IMR-90 (cell line): Measurements from ENCODE around the gene GPR176. TPM values are rescaled to one million over a fixed set of nuclear protein-coding genes. Genes with fewer than 3 reads are reported as not detected.

ENCODE experiments used
- ATAC-seq: fragments of 200-7000 bp; cut with Tn5 transposase; 2 replicates; pipeline ENCODE4 v1.9.1; 2020; ENCODE audit warnings: low read depth, mild to moderate bottlenecking, moderate library complexity
- BruUV-seq: library from RNA; stranded (reverse); fragments of 400-500 nt; replicated peaks from 2 replicates; lab custom pipeline; 2021; lab: Mats Ljungman, UMichigan
- CTCF ChIA-PET: fragments of 300-600 bp; formaldehyde crosslinking; extraction: SDS; loops from one replicate; lab custom pipeline; 2021; ENCODE audit warnings: antibody characterized with exemption; lab: Yijun Ruan, JAX
- POLR2A ChIA-PET: fragments of 300-600 bp; sonication (Branson Sonifier 250); formaldehyde crosslinking; loops from one replicate; lab custom pipeline; 2022; ENCODE audit warnings: antibody characterized with exemption; ENCODE audit not compliant: unreplicated experiment; lab: Charles Lee
- DNase-seq: peaks from one replicate; pipeline ENCODE4 v3.0.0; 2013
- H2AFZ ChIP-seq: replicated peaks from 2 replicates; pipeline ENCODE3; 2013; ENCODE audit warnings: low read length, mild to moderate bottlenecking; ENCODE audit not compliant: poor library complexity
- H2AK5ac ChIP-seq: 2 replicates; pipeline ENCODE4 v1.6.1; 2013; ENCODE audit warnings: low read depth, low read length, inconsistent platforms
- H2AK9ac ChIP-seq: replicated peaks from 2 replicates; pipeline ENCODE3; 2013; ENCODE audit warnings: mild to moderate bottlenecking, low read depth, low read length, moderate library complexity; ENCODE audit not compliant: poor library complexity
- H2BK120ac ChIP-seq: 2 replicates; pipeline ENCODE4 v1.6.1; 2013; ENCODE audit warnings: low read depth, low read length, inconsistent platforms
- H2BK15ac ChIP-seq: 3 replicates; pipeline ENCODE4 v1.6.1; 2013; ENCODE audit warnings: low read depth, low read length, inconsistent platforms
- H2BK20ac ChIP-seq: 2 replicates; pipeline ENCODE4 v1.6.1; 2013; ENCODE audit warnings: low read depth, mild to moderate bottlenecking, inconsistent platforms, low read length, moderate library complexity
- H2BK5ac ChIP-seq: 2 replicates; pipeline ENCODE4 v1.6.1; 2013; ENCODE audit warnings: mild to moderate bottlenecking, low read depth, low read length, inconsistent platforms; ENCODE audit not compliant: poor library complexity, severe bottlenecking
- H3K14ac ChIP-seq: replicated peaks from 2 replicates; pipeline ENCODE4 v1.6.1; 2013; ENCODE audit warnings: low read depth, low read length, inconsistent platforms
- H3K18ac ChIP-seq: 2 replicates; pipeline ENCODE4 v1.6.1; 2013; ENCODE audit warnings: low read depth, low read length, control low read depth
- H3K23ac ChIP-seq: 2 replicates; pipeline ENCODE4 v1.6.1; 2013; ENCODE audit warnings: low read depth, low read length, inconsistent platforms
- H3K27ac ChIP-seq: 2 replicates; pipeline ENCODE4 v1.5.1; 2013; ENCODE audit warnings: mild to moderate bottlenecking, control low read depth, low read length; ENCODE audit not compliant: insufficient read depth
- H3K27me3 ChIP-seq: 2 replicates; pipeline ENCODE4 v1.6.1; 2013; ENCODE audit warnings: low read length; ENCODE audit not compliant: control insufficient read depth, insufficient read depth
- H3K36me3 ChIP-seq: 2 replicates; pipeline ENCODE4 v1.6.1; 2013; ENCODE audit warnings: low read length, mixed read lengths; ENCODE audit not compliant: control insufficient read depth, insufficient read depth
- H3K4ac ChIP-seq: 2 replicates; pipeline ENCODE4 v1.6.1; 2013; ENCODE audit warnings: low read depth, low read length, inconsistent platforms
- H3K4me1 ChIP-seq: 2 replicates; pipeline ENCODE4 v1.6.1; 2013; ENCODE audit warnings: low read length, mixed read lengths; ENCODE audit not compliant: control insufficient read depth, insufficient read depth
- H3K4me2 ChIP-seq: 2 replicates; pipeline ENCODE4 v1.6.1; 2013; ENCODE audit warnings: low read depth, mild to moderate bottlenecking, control low read depth, low read length, moderate library complexity
- H3K4me3 ChIP-seq: 2 replicates; pipeline ENCODE4 v1.5.1; 2013; ENCODE audit warnings: low read depth, mild to moderate bottlenecking, control low read depth, low read length, moderate library complexity; ENCODE audit not compliant: insufficient read depth
- H3K56ac ChIP-seq: 2 replicates; pipeline ENCODE4 v1.6.1; 2013; ENCODE audit warnings: low read length, inconsistent platforms; ENCODE audit not compliant: insufficient read depth; ENCODE audit errors: extremely low read depth
- H3K79me1 ChIP-seq, 2 experiments: 2 replicates each; pipeline ENCODE4 v1.6.1; 2013; ENCODE audit warnings: low read length in 2 of 2, inconsistent platforms in 1 of 2, low read depth in 1 of 2
- H3K9ac ChIP-seq: 2 replicates; pipeline ENCODE4 v1.6.1; 2013; ENCODE audit warnings: low read depth, low read length, control low read depth
- H3K9me1 ChIP-seq: 2 replicates; pipeline ENCODE4 v1.6.1; 2013; ENCODE audit warnings: low read length, inconsistent platforms; ENCODE audit not compliant: insufficient read depth
- H3K9me3 ChIP-seq: 2 replicates; pipeline ENCODE4 v1.6.1; 2013; ENCODE audit warnings: low read length; ENCODE audit not compliant: control insufficient read depth, insufficient read depth
- H4K20me1 ChIP-seq: 2 replicates; pipeline ENCODE4 v1.6.1; 2013; ENCODE audit warnings: low read length, inconsistent platforms; ENCODE audit not compliant: insufficient read depth
- H4K5ac ChIP-seq: 2 replicates; pipeline ENCODE4 v1.6.1; 2013; ENCODE audit warnings: mild to moderate bottlenecking, low read depth, low read length, control low read depth
- H4K8ac ChIP-seq, 2 experiments: 2 replicates each; pipeline ENCODE4 v1.6.1; 2013; ENCODE audit warnings: low read depth in 2 of 2, low read length in 2 of 2, control low read depth in 1 of 2, inconsistent platforms in 1 of 2
- H4K91ac ChIP-seq: 2 replicates; pipeline ENCODE4 v1.6.1; 2013; ENCODE audit warnings: low read depth, low read length, inconsistent platforms; ENCODE audit not compliant: insufficient read depth
- BHLHE40 ChIP-seq: fragments of 150-350 bp; IDR thresholded peaks from 2 replicates; pipeline ENCODE4 v1.6.1; 2016; ENCODE audit warnings: mild to moderate bottlenecking, low read depth, low read length
- CEBPB ChIP-seq: IDR thresholded peaks from 2 replicates; pipeline ENCODE4 v1.6.1; 2012; ENCODE audit warnings: low read depth, low read length, improper control_type of control experiment
- CHD1 ChIP-seq: IDR thresholded peaks from 2 replicates; pipeline ENCODE4 v1.6.1; 2012; ENCODE audit warnings: low read depth, low read length, improper control_type of control experiment
- FOS ChIP-seq: fragments of 150-350 bp; IDR thresholded peaks from 2 replicates; pipeline ENCODE4 v1.6.1; 2016; ENCODE audit warnings: low read depth, low read length
- MAFK ChIP-seq: IDR thresholded peaks from 2 replicates; pipeline ENCODE4 v1.6.1; 2012; ENCODE audit warnings: low read depth, low read length, improper control_type of control experiment
- MAZ ChIP-seq: IDR thresholded peaks from 2 replicates; pipeline ENCODE4 v1.6.1; 2012; ENCODE audit warnings: low read depth, mild to moderate bottlenecking, low read length, improper control_type of control experiment, moderate library complexity, borderline replicate concordance
- MXI1 ChIP-seq: IDR thresholded peaks from 2 replicates; pipeline ENCODE4 v1.6.1; 2012; ENCODE audit warnings: low read depth, mild to moderate bottlenecking, low read length, moderate library complexity, borderline replicate concordance
- NFE2L2 ChIP-seq: fragments of 150-350 bp; IDR thresholded peaks from 2 replicates; pipeline ENCODE4 v1.6.1; 2016; ENCODE audit warnings: low read depth, mild to moderate bottlenecking, low read length
- POLR2A ChIP-seq: IDR thresholded peaks from 2 replicates; pipeline ENCODE4 v1.6.1; 2012; ENCODE audit warnings: mild to moderate bottlenecking, low read depth, low read length
- RAD21 ChIP-seq: IDR thresholded peaks from 2 replicates; pipeline ENCODE4 v1.6.1; 2012; ENCODE audit warnings: low read length, improper control_type of control experiment
- RCOR1 ChIP-seq: IDR thresholded peaks from 2 replicates; pipeline ENCODE4 v1.6.1; 2012; ENCODE audit warnings: mild to moderate bottlenecking, low read length, improper control_type of control experiment; ENCODE audit not compliant: insufficient replicate concordance
- RFX5 ChIP-seq: IDR thresholded peaks from 2 replicates; pipeline ENCODE4 v1.8.0; 2012; ENCODE audit warnings: low read depth, mild to moderate bottlenecking, low read length, moderate library complexity
- SMC3 ChIP-seq: fragments of 150-350 bp; IDR thresholded peaks from 2 replicates; pipeline ENCODE4 v1.6.1; 2016; ENCODE audit warnings: low read depth, mild to moderate bottlenecking, antibody characterized with exemption, low read length, moderate library complexity
- USF2 ChIP-seq: fragments of 150-350 bp; IDR thresholded peaks from 2 replicates; pipeline ENCODE4 v1.6.1; 2017; ENCODE audit warnings: mild to moderate bottlenecking, antibody characterized with exemption, low read length, low read depth
- WGBS, 2 experiments: methylation state at CpG; one replicate each; pipeline versions ENCODE4 v1.1.5 to v1.1.7; 2013; ENCODE audit warnings: missing lambda C conversion rate in 2 of 2; ENCODE audit not compliant: insufficient read length in 1 of 2; ENCODE audit errors: extremely low coverage in 2 of 2; 5-methylcytosine and 5-hydroxymethylcytosine counted together
- dilution Hi-C: fragments of 300-500 bp; cut with HindIII; formaldehyde crosslinking; loops from one replicate; pipeline ENCODE4 v1.14.3; 2018; ENCODE audit warnings: low sequenced_read_pairs; ENCODE audit not compliant: unreplicated experiment
- in situ Hi-C: fragments of 300-500 bp; cut with MboI; formaldehyde crosslinking; loops from 3 replicates; pipeline ENCODE4 v1.14.3; 2019; ENCODE audit warnings: low sequenced_read_pairs, inconsistent platforms, mixed read lengths
- intact Hi-C: fragments of 100-400 bp; cut with micrococcal nuclease; formaldehyde crosslinking; loops from 2 replicates; pipeline ENCODE4 v1.10.0; 2022
- polyA plus RNA-seq, 3 experiments: library from polyadenylated mRNA; depleted of rRNA; stranded (reverse); fragments of >200 nt; gene quantifications; 2 replicates each; pipeline ENCODE4 v1.2.3, GENCODE V29; 2012; ENCODE audit warnings: low replicate concordance in 1 of 3
- total RNA-seq: library from RNA; depleted of rRNA; stranded (reverse); fragments of >200 nt; gene quantifications from 2 replicates; pipeline ENCODE4 v1.2.3, GENCODE V29; 2012
- TF ChIP-seq, protein P1 (sequence below): conservative IDR thresholded peaks from 2 replicates; pipeline ENCODE4 v1.5.1; 2012; ENCODE audit warnings: mild to moderate bottlenecking, low read depth, low read length, improper control_type of control experiment
- TF ChIP-seq, protein P2 (sequence below): fragments of 150-350 bp; IDR thresholded peaks from 2 replicates; pipeline ENCODE4 v1.6.1; 2016; ENCODE audit warnings: low read depth, mild to moderate bottlenecking, low read length, moderate library complexity, borderline replicate concordance

GPR176 gene
- total and polyA plus RNA-seq, 2 of the 4 experiments (the other 2 are of a cell fraction): 114 to 246 TPM

GRCh38 chr15:39957481-39957880 is 37.4 kb upstream of the GPR176 start:
- no peak overlapping the region for H3K4me3 ChIP-seq
- H3K9me3 ChIP-seq: no peaks in the 10 kb centered on the region
- CTCF ChIA-PET: no interaction called here
- no peak overlapping the region for H3K4ac ChIP-seq
- no CpG with 5 or more reads among the region's 1 CpG for WGBS, 2 experiments
- H3K18ac ChIP-seq: no peak overlapping the region
- H2BK5ac ChIP-seq: no peak overlapping the region
- H3K4me2 ChIP-seq: no peak overlapping the region
- no peak overlapping the region for H3K23ac ChIP-seq
- H2BK120ac ChIP-seq: no peak overlapping the region
- no peak overlapping the region for H2BK20ac ChIP-seq
- no peak overlapping the region for H2AFZ ChIP-seq
- no peak for DNase-seq
- H3K36me3 ChIP-seq: peaks cover 54% of the 10 kb centered on the region
- H3K56ac ChIP-seq: no peak overlapping the region
- no peak for TF ChIP-seq USF2
- TF ChIP-seq MXI1: no peak
- TF ChIP-seq NFE2L2: no peak
- TF ChIP-seq, protein P1, sequence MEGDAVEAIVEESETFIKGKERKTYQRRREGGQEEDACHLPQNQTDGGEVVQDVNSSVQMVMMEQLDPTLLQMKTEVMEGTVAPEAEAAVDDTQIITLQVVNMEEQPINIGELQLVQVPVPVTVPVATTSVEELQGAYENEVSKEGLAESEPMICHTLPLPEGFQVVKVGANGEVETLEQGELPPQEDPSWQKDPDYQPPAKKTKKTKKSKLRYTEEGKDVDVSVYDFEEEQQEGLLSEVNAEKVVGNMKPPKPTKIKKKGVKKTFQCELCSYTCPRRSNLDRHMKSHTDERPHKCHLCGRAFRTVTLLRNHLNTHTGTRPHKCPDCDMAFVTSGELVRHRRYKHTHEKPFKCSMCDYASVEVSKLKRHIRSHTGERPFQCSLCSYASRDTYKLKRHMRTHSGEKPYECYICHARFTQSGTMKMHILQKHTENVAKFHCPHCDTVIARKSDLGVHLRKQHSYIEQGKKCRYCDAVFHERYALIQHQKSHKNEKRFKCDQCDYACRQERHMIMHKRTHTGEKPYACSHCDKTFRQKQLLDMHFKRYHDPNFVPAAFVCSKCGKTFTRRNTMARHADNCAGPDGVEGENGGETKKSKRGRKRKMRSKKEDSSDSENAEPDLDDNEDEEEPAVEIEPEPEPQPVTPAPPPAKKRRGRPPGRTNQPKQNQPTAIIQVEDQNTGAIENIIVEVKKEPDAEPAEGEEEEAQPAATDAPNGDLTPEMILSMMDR: no peak
- TF ChIP-seq, protein P2, sequence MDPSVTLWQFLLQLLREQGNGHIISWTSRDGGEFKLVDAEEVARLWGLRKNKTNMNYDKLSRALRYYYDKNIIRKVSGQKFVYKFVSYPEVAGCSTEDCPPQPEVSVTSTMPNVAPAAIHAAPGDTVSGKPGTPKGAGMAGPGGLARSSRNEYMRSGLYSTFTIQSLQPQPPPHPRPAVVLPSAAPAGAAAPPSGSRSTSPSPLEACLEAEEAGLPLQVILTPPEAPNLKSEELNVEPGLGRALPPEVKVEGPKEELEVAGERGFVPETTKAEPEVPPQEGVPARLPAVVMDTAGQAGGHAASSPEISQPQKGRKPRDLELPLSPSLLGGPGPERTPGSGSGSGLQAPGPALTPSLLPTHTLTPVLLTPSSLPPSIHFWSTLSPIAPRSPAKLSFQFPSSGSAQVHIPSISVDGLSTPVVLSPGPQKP: no peak
- TF ChIP-seq RFX5: no peak
- no peak for TF ChIP-seq FOS
- TF ChIP-seq CEBPB: no peak
- TF ChIP-seq SMC3: no peak
- no peak for TF ChIP-seq CHD1
- TF ChIP-seq MAFK: no peak
- no peak for TF ChIP-seq RAD21
- no peak for TF ChIP-seq BHLHE40
- no peak for TF ChIP-seq RCOR1
- no peak for TF ChIP-seq MAZ
- no peak for TF ChIP-seq POLR2A
- no peak overlapping the region for H3K14ac ChIP-seq
- intact Hi-C loops: loop anchor here (5.0 kb wide), 1 partner anchor 170 kb away; no protein-coding TSS in a partner anchor
- ATAC-seq: no peak
- 0 out of 2 replicates have a peak, but pooled peaks cover 5% of the 10 kb centered on the region for H4K20me1 ChIP-seq
- peaks cover 6% of the 10 kb centered on the region for H3K9me1 ChIP-seq
- no peak overlapping the region for H3K27ac ChIP-seq
- H2AK5ac ChIP-seq: no peak overlapping the region
- no peak overlapping the region for H3K9ac ChIP-seq
- H2AK9ac ChIP-seq: no peak overlapping the region
- peaks cover 2% of the 10 kb centered on the region; the same call in 1 of the 2 replicates for H3K4me1 ChIP-seq
- no peak overlapping the region for H4K5ac ChIP-seq
- in situ Hi-C loops: loop anchor here (10.0 kb wide), 1 partner anchor 173 kb away; the partner anchor contains the start of gene FSIP1
- no peak overlapping the region for H2BK15ac ChIP-seq
- no peak overlapping the region for H4K8ac ChIP-seq
- POLR2A ChIA-PET: no interaction called here
- peaks cover 29 to 44% of the 10 kb centered on the region in 2 experiments for H3K79me1 ChIP-seq
- dilution Hi-C loops: no loop called here
- no peak overlapping the region for H4K91ac ChIP-seq
- no TSS peak for BruUV-seq
- H3K27me3 ChIP-seq: no peaks in the 10 kb centered on the region
